Osteocyte (in vitro differentiated cells): Measurements from ENCODE around the gene AP3D1. TPM values are rescaled to one million over a fixed set of nuclear protein-coding genes. Genes with fewer than 3 reads are reported as not detected.

Experiments
- DNase-seq: peaks from one replicate; pipeline ENCODE4 v3.0.0; 2021; ENCODE audit warnings: mixed read lengths; ENCODE audit not compliant: unreplicated experiment; ENCODE audit errors: extremely low spot score
- H3K27ac Mint-ChIP-seq: one replicate; pipeline ENCODE4 v1.8.0; 2021; ENCODE audit warnings: mild to moderate bottlenecking, mixed read lengths; ENCODE audit not compliant: unreplicated experiment
- H3K27me3 Mint-ChIP-seq: one replicate; pipeline ENCODE4 v1.8.0; 2021; ENCODE audit warnings: mixed read lengths; ENCODE audit not compliant: unreplicated experiment
- H3K36me3 Mint-ChIP-seq: one replicate; pipeline ENCODE4 v1.8.0; 2021; ENCODE audit warnings: mixed read lengths; ENCODE audit not compliant: unreplicated experiment
- H3K4me1 Mint-ChIP-seq: one replicate; pipeline ENCODE4 v1.8.0; 2021; ENCODE audit warnings: mixed read lengths; ENCODE audit not compliant: unreplicated experiment
- H3K4me3 Mint-ChIP-seq: one replicate; pipeline ENCODE4 v1.8.0; 2021; ENCODE audit warnings: mild to moderate bottlenecking, moderate library complexity, mixed read lengths; ENCODE audit not compliant: unreplicated experiment
- H3K9me3 Mint-ChIP-seq: one replicate; pipeline ENCODE4 v1.8.0; 2021; ENCODE audit warnings: mixed read lengths; ENCODE audit not compliant: unreplicated experiment
- total RNA-seq: library from RNA; stranded (reverse); gene quantifications from 2 replicates; pipeline ENCODE4 v1.2.1, GENCODE V29; 2021
- TF ChIP-seq, protein P1 (sequence below): fragments of 200-600 bp; sonication (generic); IDR thresholded peaks from 2 replicates; pipeline ENCODE4 v1.5.0; 2021; ENCODE audit warnings: antibody characterized with exemption, mild to moderate bottlenecking, moderate library complexity

AP3D1 gene
- total RNA-seq, 1 donor from 2014 or later = 139 TPM

DNA sequence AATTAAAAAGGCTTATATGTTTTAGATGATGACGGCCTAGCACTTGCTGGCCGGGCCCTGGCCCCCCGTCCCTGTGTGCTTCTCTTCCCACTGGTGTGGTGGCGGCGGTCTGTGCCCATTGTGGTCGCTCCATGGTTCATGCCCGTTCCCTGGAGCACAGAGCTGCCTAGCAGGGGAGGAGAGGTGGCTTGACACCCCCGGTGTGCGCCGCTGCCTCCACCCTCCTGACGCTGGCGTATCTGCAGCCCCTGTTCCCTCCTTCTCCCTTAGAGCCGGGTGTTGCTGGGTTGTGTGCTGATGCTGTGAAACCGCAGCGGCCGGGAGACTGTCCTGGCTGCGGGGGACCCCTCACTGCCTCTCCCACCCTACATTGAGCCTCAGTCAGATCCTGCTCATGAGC lies 41.5 kb upstream of the AP3D1 start:
- TF ChIP-seq, protein P1, sequence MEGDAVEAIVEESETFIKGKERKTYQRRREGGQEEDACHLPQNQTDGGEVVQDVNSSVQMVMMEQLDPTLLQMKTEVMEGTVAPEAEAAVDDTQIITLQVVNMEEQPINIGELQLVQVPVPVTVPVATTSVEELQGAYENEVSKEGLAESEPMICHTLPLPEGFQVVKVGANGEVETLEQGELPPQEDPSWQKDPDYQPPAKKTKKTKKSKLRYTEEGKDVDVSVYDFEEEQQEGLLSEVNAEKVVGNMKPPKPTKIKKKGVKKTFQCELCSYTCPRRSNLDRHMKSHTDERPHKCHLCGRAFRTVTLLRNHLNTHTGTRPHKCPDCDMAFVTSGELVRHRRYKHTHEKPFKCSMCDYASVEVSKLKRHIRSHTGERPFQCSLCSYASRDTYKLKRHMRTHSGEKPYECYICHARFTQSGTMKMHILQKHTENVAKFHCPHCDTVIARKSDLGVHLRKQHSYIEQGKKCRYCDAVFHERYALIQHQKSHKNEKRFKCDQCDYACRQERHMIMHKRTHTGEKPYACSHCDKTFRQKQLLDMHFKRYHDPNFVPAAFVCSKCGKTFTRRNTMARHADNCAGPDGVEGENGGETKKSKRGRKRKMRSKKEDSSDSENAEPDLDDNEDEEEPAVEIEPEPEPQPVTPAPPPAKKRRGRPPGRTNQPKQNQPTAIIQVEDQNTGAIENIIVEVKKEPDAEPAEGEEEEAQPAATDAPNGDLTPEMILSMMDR = no peak
- H3K9me3 Mint-ChIP-seq = no peaks in the 10 kb centered on the region
- DNase-seq = no peak
- H3K4me3 Mint-ChIP-seq = no peak overlapping the region
- peaks cover 2% of the 10 kb centered on the region for H3K4me1 Mint-ChIP-seq
- peaks cover 18% of the 10 kb centered on the region for H3K36me3 Mint-ChIP-seq
- no peaks in the 10 kb centered on the region for H3K27me3 Mint-ChIP-seq
- no peak overlapping the region for H3K27ac Mint-ChIP-seq

DNA sequence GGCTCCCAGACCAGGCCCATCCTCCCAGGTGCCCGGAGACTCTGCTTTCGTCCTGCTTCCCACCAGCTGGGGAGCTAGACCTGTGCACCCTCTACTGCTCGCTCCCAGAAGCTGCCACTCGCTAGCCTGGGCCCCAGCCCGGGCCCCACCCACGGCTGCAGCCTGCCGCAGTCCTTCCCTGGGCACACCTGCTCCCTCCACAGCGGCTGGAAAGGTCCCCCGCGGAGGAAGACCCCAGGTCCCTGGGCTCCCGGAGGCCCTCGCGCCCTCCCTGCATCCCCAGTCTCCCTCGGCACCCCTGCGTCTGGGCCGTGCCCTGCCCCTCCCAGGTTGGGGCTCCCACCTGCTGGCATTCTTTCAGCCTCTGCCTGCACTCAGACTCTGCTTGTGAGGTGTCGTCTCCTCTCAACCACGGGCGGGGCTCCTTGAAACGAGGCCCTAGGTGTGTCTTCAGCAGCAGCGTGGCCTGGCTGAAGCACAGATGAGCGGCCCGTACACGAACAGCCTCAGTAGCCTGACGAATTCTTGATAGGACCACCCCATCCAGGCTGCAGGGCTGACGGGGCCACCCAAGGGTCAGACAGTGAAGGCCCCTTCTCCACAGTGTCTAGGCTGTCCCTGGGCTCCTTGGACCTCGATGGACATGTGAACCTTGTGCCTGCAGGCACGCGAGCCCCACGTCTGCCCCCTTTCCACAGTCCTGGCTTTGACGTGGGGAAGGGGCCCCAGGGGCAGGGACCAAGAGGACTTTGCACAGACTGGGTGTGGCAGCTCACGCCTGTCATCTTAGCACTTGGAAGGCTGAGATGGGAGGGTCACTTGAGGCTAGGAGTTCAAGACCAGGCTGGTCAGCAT lies 40.3 kb upstream of the AP3D1 start:
- TF ChIP-seq, protein P1 = no peak
- Mint-ChIP-seq H3K9me3 (no peaks in the 10 kb centered on the region), H3K4me1 (peaks cover 13% of the 10 kb centered on the region), H3K27ac (no peak overlapping the region), H3K27me3 (no peaks in the 10 kb centered on the region), H3K36me3 (peaks cover 18% of the 10 kb centered on the region), H3K4me3 (no peak overlapping the region)
- DNase-seq = no peak

DNA sequence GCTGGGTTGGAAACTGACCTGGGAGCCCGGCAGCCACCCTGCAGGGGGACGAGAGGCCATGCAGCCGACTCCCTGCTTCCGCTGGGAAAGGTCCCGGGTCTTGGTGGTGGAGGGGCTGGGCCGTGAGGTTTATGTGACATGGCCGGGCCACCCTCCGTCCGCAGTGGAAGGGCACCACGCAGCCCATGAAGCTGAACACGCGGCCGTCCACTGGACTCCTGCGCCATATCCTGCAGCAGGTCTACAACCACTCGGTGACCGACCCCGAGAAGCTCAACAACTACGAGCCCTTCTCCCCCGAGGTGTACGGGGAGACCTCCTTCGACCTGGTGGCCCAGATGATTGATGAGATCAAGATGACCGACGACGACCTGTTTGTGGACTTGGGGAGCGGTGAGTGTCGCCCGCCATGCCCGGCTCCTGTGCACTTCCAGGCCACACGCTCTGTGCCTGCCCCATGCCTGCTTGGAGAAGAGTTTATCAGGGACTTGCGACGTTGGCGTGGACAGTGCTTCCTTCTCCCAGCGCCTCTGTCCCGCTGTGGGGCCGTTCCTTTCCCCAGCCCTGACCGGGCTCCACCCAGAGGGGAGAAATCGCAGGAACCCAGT lies 39.6 kb upstream of the AP3D1 start:
- no peak overlapping the region for H3K4me3 Mint-ChIP-seq
- H3K27ac Mint-ChIP-seq = peak overlapping the region; percentile 34
- peaks cover 21% of the 10 kb centered on the region for H3K4me1 Mint-ChIP-seq
- H3K9me3 Mint-ChIP-seq = no peaks in the 10 kb centered on the region
- DNase-seq = no peak
- peaks cover 18% of the 10 kb centered on the region for H3K36me3 Mint-ChIP-seq
- TF ChIP-seq, protein P1 = no peak
- no peaks in the 10 kb centered on the region for H3K27me3 Mint-ChIP-seq

DNA sequence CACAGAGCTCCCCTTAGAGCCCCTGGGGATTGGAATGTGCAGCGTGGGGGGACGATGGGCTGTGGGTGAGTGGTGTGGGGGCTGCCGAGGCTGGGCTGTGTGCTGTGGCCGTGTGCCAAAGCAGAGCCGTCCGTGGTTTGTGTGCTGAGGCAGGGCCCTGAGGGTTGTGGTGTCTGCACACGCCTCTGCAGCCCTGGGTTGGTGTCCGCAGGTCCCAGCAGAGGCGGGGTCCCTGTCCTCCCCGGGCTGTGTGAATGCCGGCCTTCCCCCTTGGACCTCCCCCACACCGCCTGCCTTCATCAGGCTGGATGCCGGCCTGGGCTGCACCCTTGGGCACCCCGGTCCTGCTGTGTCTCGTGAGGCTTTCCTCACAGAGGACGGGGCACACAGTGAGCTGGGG lies 38.5 kb upstream of the AP3D1 start:
- H3K27ac Mint-ChIP-seq = no peak overlapping the region
- H3K4me3 Mint-ChIP-seq = no peak overlapping the region
- no peaks in the 10 kb centered on the region for H3K9me3 Mint-ChIP-seq
- H3K36me3 Mint-ChIP-seq = peaks cover 16% of the 10 kb centered on the region
- H3K4me1 Mint-ChIP-seq = peaks cover 31% of the 10 kb centered on the region
- H3K27me3 Mint-ChIP-seq = no peaks in the 10 kb centered on the region
- DNase-seq = no peak
- TF ChIP-seq, protein P1 = no peak

DNA sequence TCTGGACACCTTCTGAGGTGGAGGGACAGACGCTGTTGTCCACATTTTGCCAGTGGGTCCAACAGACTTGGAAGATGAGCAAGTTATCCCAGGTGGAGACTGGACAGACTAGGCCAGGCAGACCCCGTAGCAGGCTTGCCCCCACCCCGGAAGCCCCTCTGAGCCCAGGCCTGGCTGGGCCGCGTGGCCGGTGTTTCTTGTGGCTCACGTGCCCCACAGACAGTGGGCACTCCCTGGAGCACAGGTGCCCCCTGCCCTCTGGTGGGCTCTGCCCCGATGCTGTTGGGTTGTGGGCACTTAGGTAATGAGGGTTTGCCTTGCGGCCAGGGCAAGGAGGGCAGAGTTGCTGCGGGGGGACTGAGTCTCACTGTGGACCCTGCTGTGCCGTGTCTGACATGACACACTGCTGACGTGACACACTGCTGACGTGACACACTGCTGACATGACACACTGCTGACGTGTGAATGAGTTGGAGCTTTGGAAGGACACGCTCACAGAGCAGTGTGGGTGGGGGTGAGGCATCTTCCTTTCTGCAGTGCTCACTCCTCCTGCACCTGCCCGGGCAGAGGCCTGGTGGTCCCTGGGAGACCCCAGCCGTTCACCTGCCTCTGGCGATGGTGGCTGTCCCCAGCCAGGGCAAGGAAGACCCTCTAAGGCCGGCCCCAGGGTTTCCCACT lies 37.5 kb upstream of the AP3D1 start:
- Mint-ChIP-seq H3K27me3 (no peaks in the 10 kb centered on the region), H3K36me3 (peaks cover 20% of the 10 kb centered on the region), H3K27ac (no peak overlapping the region), H3K4me3 (no peak overlapping the region), H3K4me1 (peaks cover 40% of the 10 kb centered on the region), H3K9me3 (no peaks in the 10 kb centered on the region)
- TF ChIP-seq, protein P1 = no peak
- no peak for DNase-seq
